ENCODE measurements around the gene ATP6V0D1. TPM values are rescaled to one million over a fixed set of nuclear protein-coding genes. Genes with fewer than 3 reads are reported as not detected.
A peak's percentile ranks its signal among the peaks of the same experiment; 100 is the strongest.

Gene ATP6V0D1
- total and polyA plus RNA-seq, 10 donors, result 37.3 to 133 (median 105) TPM

DNA sequence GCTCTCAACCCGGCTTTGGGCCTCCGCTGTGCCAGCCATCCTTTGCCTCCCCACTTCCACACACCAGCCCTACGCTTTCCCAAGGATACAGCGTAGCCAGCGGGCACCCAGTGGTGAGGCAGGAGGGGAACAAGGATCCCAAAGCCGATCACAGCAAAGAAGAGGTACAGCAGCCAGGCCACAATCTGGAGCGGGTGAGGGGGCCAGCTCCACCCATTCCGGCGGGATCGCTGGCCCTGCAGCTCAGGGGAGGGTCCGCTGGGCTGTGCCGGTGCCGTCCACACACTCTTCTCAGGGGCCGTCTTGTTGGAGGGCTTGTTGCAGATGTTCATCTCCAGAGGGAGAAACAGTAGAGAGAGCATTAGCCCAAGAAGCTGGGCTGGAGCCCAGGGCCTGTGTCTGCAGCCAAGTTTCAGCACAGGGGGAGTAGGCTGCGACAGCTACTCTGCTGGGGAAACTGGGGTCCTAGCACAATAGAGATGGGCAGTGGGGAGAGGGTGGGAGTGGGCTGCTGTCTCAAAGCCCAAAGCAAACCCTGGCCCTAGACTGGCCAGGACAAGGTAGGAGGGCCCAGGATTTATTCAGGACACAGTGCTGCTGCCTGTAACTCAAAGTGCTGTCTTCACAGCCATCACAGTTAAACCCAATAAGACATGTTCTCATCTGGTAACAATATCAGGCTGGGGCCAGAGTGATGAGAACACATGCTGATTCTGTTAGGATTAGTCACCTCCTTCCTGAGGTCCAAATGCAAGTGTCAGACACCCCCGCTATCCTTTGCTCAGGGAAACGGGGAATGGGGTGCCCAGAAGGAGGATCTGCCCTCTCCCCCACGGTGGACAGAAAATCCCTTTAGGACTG lies 74.6 kb downstream of the ATP6V0D1 start:
- no peak overlapping the region for H3K4me3 ChIP-seq
- intact Hi-C loops (cut with DNase I; ENCODE audit: low total_unique reads), result loop anchor here (10.0 kb wide), 1 partner anchor 142 kb away; no protein-coding TSS in a partner anchor
- 65 to 94% (median 88%) methylated on average over 16 to 18 of the region's 18 CpGs for WGBS, 5 donors

DNA sequence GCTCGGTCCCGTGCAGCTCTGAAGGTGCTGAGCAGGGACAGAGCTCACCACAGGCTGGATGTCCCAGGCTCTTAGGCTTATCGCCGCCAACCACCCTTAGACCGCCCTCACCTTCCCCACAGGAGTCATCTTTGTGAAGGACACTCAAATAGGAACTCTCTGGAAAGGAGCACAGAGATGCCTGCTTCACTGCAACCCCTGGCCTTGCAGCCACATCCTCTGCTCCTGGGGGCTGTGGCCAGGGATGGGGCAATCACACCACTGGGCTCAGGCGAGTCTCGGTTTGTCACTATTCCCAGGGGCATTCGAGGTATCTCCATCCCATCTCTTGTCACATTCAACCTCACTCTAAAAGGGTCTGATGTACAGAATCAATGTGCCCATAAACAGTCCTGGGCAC lies 75.6 kb downstream of the ATP6V0D1 start:
- 77 to 86% (median 79%) methylated on average over 7 to 8 of the region's 8 CpGs for WGBS, 5 donors
- intact Hi-C loops (cut with DNase I; ENCODE audit: low total_unique reads), result loop anchor here (10.0 kb wide), 1 partner anchor 141 kb away; no protein-coding TSS in a partner anchor
- H3K9me3 ChIP-seq, result no peaks in the 10 kb centered on the region
- no peak overlapping the region for H3K27ac ChIP-seq
- no peak for DNase-seq
- no peak for TF ChIP-seq POLR2AphosphoS5 (IDR thresholded peaks at IDR 0.05)
- TF ChIP-seq, protein P1, sequence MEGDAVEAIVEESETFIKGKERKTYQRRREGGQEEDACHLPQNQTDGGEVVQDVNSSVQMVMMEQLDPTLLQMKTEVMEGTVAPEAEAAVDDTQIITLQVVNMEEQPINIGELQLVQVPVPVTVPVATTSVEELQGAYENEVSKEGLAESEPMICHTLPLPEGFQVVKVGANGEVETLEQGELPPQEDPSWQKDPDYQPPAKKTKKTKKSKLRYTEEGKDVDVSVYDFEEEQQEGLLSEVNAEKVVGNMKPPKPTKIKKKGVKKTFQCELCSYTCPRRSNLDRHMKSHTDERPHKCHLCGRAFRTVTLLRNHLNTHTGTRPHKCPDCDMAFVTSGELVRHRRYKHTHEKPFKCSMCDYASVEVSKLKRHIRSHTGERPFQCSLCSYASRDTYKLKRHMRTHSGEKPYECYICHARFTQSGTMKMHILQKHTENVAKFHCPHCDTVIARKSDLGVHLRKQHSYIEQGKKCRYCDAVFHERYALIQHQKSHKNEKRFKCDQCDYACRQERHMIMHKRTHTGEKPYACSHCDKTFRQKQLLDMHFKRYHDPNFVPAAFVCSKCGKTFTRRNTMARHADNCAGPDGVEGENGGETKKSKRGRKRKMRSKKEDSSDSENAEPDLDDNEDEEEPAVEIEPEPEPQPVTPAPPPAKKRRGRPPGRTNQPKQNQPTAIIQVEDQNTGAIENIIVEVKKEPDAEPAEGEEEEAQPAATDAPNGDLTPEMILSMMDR (IDR thresholded peaks at IDR 0.05 in 8 of 11, conservative IDR thresholded peaks at IDR 0.05 in 3 of 11), result no peak
- no peak for TF ChIP-seq POLR2A (IDR thresholded peaks at IDR 0.05)
- H3K4me1 ChIP-seq, result peaks cover 0 to 21% (median 8%) of the 10 kb centered on the region in 6 donors
- H3K36me3 ChIP-seq, result no peaks in the 10 kb centered on the region
- H3K4me3 ChIP-seq, result no peak overlapping the region
- no peaks in the 10 kb centered on the region for H3K27me3 ChIP-seq (replicated peaks in 1 of 7)

More for the DNA sequence above, 74.6 kb downstream of the ATP6V0D1 start:
- no peaks in the 10 kb centered on the region for H3K9me3 ChIP-seq
- peak overlapping the region in 4 of 8 donors; percentile 3 to 36 (median 14) for H3K27ac ChIP-seq
- no peaks in the 10 kb centered on the region for H3K27me3 ChIP-seq (replicated peaks in 1 of 7)
- H3K4me1 ChIP-seq, result peaks cover 0 to 21% (median 9%) of the 10 kb centered on the region in 6 donors
- TF ChIP-seq POLR2AphosphoS5 (IDR thresholded peaks at IDR 0.05), result no peak
- TF ChIP-seq, protein P1 (IDR thresholded peaks at IDR 0.05 in 8 of 11, conservative IDR thresholded peaks at IDR 0.05 in 3 of 11), result no peak
- TF ChIP-seq POLR2A (IDR thresholded peaks at IDR 0.05), result no peak
- no peak for DNase-seq
- no peaks in the 10 kb centered on the region for H3K36me3 ChIP-seq

DNA sequence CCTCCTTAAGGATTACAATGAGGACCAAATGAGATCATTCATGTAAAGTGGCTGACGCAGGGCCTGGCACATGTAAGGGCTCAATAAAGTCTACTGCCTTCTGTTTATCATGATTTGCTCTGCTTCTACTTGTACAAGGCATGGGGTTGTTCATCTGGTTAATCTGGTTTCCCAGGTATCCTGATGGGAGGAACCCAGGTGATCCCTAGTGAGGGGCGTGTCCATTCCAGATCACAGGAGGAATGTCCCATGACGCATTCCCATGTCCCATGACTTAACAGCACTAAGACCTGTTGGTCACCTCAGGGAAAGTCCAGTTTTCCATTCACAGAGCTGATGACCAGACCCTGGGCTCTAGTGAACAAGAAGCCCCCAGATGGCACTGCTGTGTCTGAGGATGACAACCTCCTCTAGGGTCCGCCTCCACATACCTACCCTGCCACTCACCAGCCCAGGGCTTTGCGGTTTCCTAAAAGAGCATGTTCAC lies 76.2 kb downstream of the ATP6V0D1 start:
- no peaks in the 10 kb centered on the region for H3K9me3 ChIP-seq
- intact Hi-C loops (cut with DNase I; ENCODE audit: low total_unique reads), result loop anchor here (10.0 kb wide), 1 partner anchor 140 kb away; no protein-coding TSS in a partner anchor
- no peak for DNase-seq
- TF ChIP-seq, protein P1 (IDR thresholded peaks at IDR 0.05 in 8 of 11, conservative IDR thresholded peaks at IDR 0.05 in 3 of 11), result no peak
- no peak for TF ChIP-seq POLR2AphosphoS5 (IDR thresholded peaks at IDR 0.05)
- no peak for TF ChIP-seq POLR2A (IDR thresholded peaks at IDR 0.05)
- peaks cover 0 to 5% (median 0%) of the 10 kb centered on the region in 7 donors for H3K27me3 ChIP-seq (replicated peaks in 1 of 7)
- no peak overlapping the region for H3K4me3 ChIP-seq
- WGBS, 5 donors, result 83 to 94% (median 93%) methylated on average over 4 to 5 of the region's 5 CpGs
- peak overlapping the region in 1 of 8 donors; percentile 28 for H3K27ac ChIP-seq
- peaks cover 0 to 23% (median 9%) of the 10 kb centered on the region in 6 donors for H3K4me1 ChIP-seq
- no peaks in the 10 kb centered on the region for H3K36me3 ChIP-seq
